Common myeloid progenitor, CD34-positive (primary cell): Measurements from ENCODE around the gene POLR1F.

Experiments used
- CTCF ChIA-PET: fragments of 350-600 bp; sonication (Branson Sonifier 250); formaldehyde crosslinking; loops from one replicate; lab custom pipeline; 2021; ENCODE audit warnings: antibody characterized with exemption; lab: Charles Lee
- POLR2A ChIA-PET: fragments of 350-600 bp; sonication (Branson Sonifier 250); formaldehyde crosslinking; loops from one replicate; lab custom pipeline; 2021; ENCODE audit warnings: antibody characterized with exemption; lab: Charles Lee
- DNase-seq, 3 donors: peaks; one replicate each; pipeline versions ENCODE4 v3.0.0 to v3.0.0-alpha.2; 2013
- H3K27ac ChIP-seq, 2 experiments: 1 replicate in 1 of 2; 2 replicates in 1 of 2; pipeline ENCODE4 v1.7.0; 2013; ENCODE audit warnings: inconsistent platforms in 2 of 2, low read length in 2 of 2, mild to moderate bottlenecking in 2 of 2, low read depth in 1 of 2, moderate library complexity in 1 of 2; ENCODE audit not compliant: severe bottlenecking in 2 of 2, insufficient read depth in 1 of 2, poor library complexity in 1 of 2
- H3K27me3 ChIP-seq, 5 experiments: replicated peaks in 2 of 5; 1 replicate in 3 of 5; 2 replicates in 2 of 5; pipeline versions ENCODE4 v1.6.1 to v1.7.0; 2013; ENCODE audit warnings: low read length in 4 of 5, mild to moderate bottlenecking in 2 of 5, moderate library complexity in 2 of 5, inconsistent platforms in 1 of 5; ENCODE audit not compliant: insufficient read depth in 5 of 5, control insufficient read depth in 4 of 5
- H3K36me3 ChIP-seq, 4 experiments: 1 replicate in 2 of 4; 2 replicates in 2 of 4; pipeline versions ENCODE4 v1.6.1 to v1.7.0; 2013; ENCODE audit warnings: low read length in 3 of 4, control low read depth in 1 of 4, mild to moderate bottlenecking in 1 of 4; ENCODE audit not compliant: control insufficient read depth in 4 of 4, insufficient read depth in 4 of 4
- H3K4me1 ChIP-seq, 4 experiments: 1 replicate in 3 of 4; 2 replicates in 1 of 4; pipeline versions ENCODE4 v1.6.1 to v1.7.1; 2013; ENCODE audit warnings: low read length in 3 of 4, mild to moderate bottlenecking in 3 of 4, control low read depth in 1 of 4, inconsistent platforms in 1 of 4, moderate library complexity in 1 of 4; ENCODE audit not compliant: control insufficient read depth in 4 of 4, insufficient read depth in 4 of 4; ENCODE audit errors: control extremely low read depth in 1 of 4
- H3K4me3 ChIP-seq, 7 experiments: 1 replicate in 4 of 7; 2 replicates in 3 of 7; pipeline versions ENCODE4 v1.5.1 to v1.7.0; 2013; ENCODE audit warnings: mild to moderate bottlenecking in 7 of 7, low read length in 6 of 7, moderate library complexity in 6 of 7, inconsistent platforms in 2 of 7, low read depth in 2 of 7, control low read depth in 1 of 7; ENCODE audit not compliant: insufficient read depth in 4 of 7, control insufficient read depth in 1 of 7; ENCODE audit errors: extremely low read depth in 1 of 7
- H3K9me3 ChIP-seq, 5 experiments: 1 replicate in 4 of 5; 2 replicates in 1 of 5; pipeline versions ENCODE4 v1.6.1 to v1.7.1; 2013; ENCODE audit warnings: low read length in 4 of 5, mild to moderate bottlenecking in 2 of 5, inconsistent platforms in 1 of 5, low read depth in 1 of 5, moderate library complexity in 1 of 5; ENCODE audit not compliant: control insufficient read depth in 4 of 5, insufficient read depth in 2 of 5; ENCODE audit errors: control extremely low read depth in 1 of 5
- WGBS: methylation state at CpG from one replicate; pipeline ENCODE4 v1.1.5; 2013; ENCODE audit not compliant: insufficient coverage; 5-methylcytosine and 5-hydroxymethylcytosine counted together

Gene POLR1F

DNA sequence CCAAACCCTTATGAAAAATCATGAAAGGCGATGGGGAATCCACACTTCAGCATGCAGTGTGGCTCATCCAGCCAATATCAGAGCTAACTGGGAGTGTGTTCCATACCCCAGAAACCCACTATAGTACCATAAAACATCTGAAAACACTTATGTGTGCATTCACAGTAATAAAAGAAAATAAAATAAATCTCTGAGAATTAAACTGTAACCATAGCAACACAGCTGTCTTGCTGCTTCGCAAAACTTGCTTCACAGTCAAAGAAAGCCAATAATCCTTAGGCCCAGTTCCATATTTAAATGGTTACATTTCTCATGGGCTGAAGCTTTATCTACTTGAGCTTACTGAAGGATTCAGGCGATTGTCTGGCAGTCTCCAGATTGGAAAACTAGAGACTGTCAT is 19.9 kb upstream of the POLR1F start:
- H3K27me3 ChIP-seq: no peaks in the 10 kb centered on the region

DNA sequence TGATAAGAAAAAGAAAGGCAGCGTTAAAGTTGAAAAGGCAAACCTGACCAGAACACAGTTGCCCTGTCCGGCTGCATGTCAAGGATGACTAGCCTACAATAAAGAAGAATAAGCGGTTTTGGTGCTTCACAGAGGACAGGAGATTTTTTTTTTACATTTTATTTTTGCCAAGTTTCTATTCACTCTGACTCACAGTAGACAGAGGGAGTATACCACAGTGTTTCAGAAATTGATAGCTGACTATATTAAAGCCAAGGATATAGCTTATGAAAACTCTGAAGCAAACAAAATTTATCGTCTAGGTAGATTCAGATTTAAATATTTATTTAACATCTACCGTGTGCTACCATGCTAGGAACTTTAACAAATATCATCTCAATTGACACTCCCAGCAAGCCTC is 16.9 kb upstream of the POLR1F start:
- POLR2A ChIA-PET: no interaction called here
- CTCF ChIA-PET: no interaction called here
- H3K27ac ChIP-seq: no peak overlapping the region

More for the DNA sequence above, 19.9 kb upstream of the POLR1F start:
- no peak for DNase-seq
- H3K36me3 ChIP-seq: no peaks in the 10 kb centered on the region
- H3K4me3 ChIP-seq: no peak overlapping the region
- ChIA-PET CTCF (interaction anchor here (1.0 to 1.4 kb wide), 3 partner anchors 15 to 25 kb away, joined by 3 to 4 read pairs (median 3); no protein-coding TSS in a partner anchor), POLR2A (interaction anchor here (0.6 kb wide), 1 partner anchor 513 kb away, joined by 4 read pairs; no protein-coding TSS in a partner anchor)
- H3K9me3 ChIP-seq: no peaks in the 10 kb centered on the region
- 100% methylated on average over 2 of the region's 3 CpGs for WGBS
- no peak overlapping the region for H3K27ac ChIP-seq
- no peaks in the 10 kb centered on the region for H3K4me1 ChIP-seq

DNA sequence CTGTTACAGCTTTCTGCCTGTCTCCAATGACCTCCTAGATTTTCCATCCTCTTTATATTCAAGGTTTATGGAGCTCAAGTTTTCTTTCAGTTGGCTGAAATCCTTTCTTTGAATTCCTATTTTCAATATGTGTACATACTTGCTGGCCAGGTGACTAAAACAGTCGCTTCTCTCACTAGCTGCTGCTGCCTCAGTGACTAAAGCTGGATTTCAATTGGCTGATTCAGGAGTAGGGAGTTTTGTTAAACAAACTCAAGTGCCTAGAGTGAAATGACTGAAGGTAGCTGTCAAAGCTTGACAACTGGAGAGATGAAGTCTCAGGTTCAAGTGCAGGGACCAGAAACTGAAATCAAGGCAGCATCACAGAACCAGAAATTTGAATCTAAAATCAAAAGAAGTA is 6.7 kb upstream of the POLR1F start:
- Histone ChIP-seq H3K36me3 (no peaks in the 10 kb centered on the region), H3K4me1 (no peaks in the 10 kb centered on the region), H3K27ac (no peak overlapping the region), H3K9me3 (no peaks in the 10 kb centered on the region), H3K27me3 (no peaks in the 10 kb centered on the region), H3K4me3 (no peak overlapping the region)
- ChIA-PET CTCF (interaction anchor here (0.7 to 3.7 kb wide), 6 partner anchors 31 to 937 kb away, joined by 3 to 20 read pairs (median 7); no protein-coding TSS in a partner anchor), POLR2A (no interaction called here)
- no peak for DNase-seq
- WGBS: 86% methylated on average over 1 of the region's 1 CpG

More for the DNA sequence above, 16.9 kb upstream of the POLR1F start:
- Histone ChIP-seq H3K4me3 (no peak overlapping the region), H3K36me3 (no peaks in the 10 kb centered on the region), H3K9me3 (no peaks in the 10 kb centered on the region), H3K27me3 (no peaks in the 10 kb centered on the region), H3K4me1 (no peaks in the 10 kb centered on the region)
- WGBS: 100% methylated on average over 3 of the region's 5 CpGs
- no peak for DNase-seq

DNA sequence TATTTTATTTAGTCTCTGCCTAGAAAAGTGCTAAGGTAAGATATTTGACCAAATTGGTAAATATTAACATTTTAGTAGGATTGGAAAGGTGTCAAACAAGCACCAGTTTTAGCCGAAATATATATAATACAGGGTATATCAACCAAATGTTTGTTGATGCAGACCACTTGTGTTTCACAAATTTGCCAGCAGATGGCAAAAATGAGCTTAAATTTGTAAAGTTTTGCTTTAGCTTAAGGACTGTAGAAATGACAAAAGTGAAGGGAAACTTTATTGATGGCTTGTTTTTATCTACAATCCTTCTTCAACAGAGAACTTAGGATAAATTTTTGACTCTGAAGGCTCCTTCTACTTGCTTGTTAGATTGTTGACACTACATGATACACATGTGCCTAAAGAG is 4.8 kb upstream of the POLR1F start:
- Histone ChIP-seq H3K27me3 (no peaks in the 10 kb centered on the region), H3K9me3 (no peaks in the 10 kb centered on the region), H3K4me1 (peaks cover 0 to 7% (median 4%) of the 10 kb centered on the region in 4 experiments), H3K27ac (no peak overlapping the region), H3K36me3 (no peaks in the 10 kb centered on the region), H3K4me3 (no peak overlapping the region)
- DNase-seq: peak; percentile 73 to 85 (median 80)
- CTCF ChIA-PET: interaction anchor here (0.7 to 3.7 kb wide), 21 partner anchors 10 to 1359 kb away, joined by 3 to 20 read pairs (median 4); no protein-coding TSS in a partner anchor
- POLR2A ChIA-PET: interaction anchor here (0.5 kb wide), 1 partner anchor 935 kb away, joined by 4 read pairs; no protein-coding TSS in a partner anchor
- no CpG with 5 or more reads among the region's 1 CpG for WGBS

DNA sequence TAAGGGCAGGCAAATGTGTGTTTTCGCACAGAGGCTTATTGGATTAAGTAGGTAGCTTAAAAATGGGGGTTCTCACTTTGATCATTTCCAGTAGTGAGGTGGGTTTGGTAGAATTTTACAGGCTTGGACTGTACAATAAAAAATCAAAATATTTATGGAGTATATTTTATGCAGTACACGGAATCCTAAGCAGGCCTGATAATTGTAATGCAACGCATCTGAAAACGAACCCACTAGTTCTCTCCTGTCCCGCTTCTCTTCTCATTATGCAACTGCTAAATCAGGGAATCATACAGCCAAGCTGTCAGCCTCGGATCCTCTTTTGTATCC is 377 bp upstream of the POLR1F start:
- ChIA-PET POLR2A (interaction anchor here (1.0 kb wide), 1 partner anchor 9 kb away, joined by 3 read pairs; no protein-coding TSS in a partner anchor), CTCF (interaction anchor here (1.0 to 2.3 kb wide), 13 partner anchors 10 to 944 kb away, joined by 3 to 11 read pairs (median 4); no protein-coding TSS in a partner anchor)
- Histone ChIP-seq H3K36me3 (peaks cover under 1 to 3% (median 2%) of the 10 kb centered on the region in 4 experiments), H3K4me3 (peak overlapping the region in 6 of 7 experiments; percentile 93 to 100 (median 96)), H3K9me3 (no peaks in the 10 kb centered on the region), H3K27me3 (no peaks in the 10 kb centered on the region), H3K27ac (peak overlapping the region in 1 of 2 experiments; percentile 93), H3K4me1 (peaks cover 12 to 33% (median 23%) of the 10 kb centered on the region in 4 experiments)
- no peak for DNase-seq
- 73% methylated on average over 6 of the region's 6 CpGs for WGBS

DNA sequence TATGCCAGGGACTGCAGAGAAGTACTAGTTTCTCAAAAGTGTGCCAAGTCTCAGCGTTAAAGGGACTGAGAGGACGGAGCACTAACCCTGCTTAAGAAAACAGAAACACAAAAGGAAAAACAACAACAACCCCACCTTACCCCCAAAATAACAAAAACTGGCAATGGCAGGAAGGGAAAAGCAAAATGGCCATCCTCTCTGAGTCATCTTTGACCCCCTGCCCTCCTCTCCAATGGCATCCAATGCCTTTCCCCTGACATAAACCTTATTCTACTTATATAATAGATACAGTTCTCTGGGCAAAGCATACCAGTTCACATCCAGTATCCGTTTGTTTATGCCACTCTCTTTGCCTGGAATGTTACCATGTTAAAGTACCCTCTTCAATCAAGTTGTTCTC is 1.6 kb downstream of the POLR1F start:
- Histone ChIP-seq H3K4me3 (peak overlapping the region in 6 of 7 experiments; percentile 41 to 100 (median 94)), H3K27ac (peak overlapping the region in 1 of 2 experiments; percentile 86), H3K27me3 (no peaks in the 10 kb centered on the region), H3K36me3 (peaks cover 3 to 18% (median 12%) of the 10 kb centered on the region in 4 experiments), H3K4me1 (peaks cover 12 to 33% (median 23%) of the 10 kb centered on the region in 4 experiments), H3K9me3 (peaks cover 0 to 5% (median 0%) of the 10 kb centered on the region in 5 experiments)
- ChIA-PET CTCF (no interaction called here), POLR2A (no interaction called here)
- WGBS: 90% methylated on average over 3 of the region's 3 CpGs
- no peak for DNase-seq

DNA sequence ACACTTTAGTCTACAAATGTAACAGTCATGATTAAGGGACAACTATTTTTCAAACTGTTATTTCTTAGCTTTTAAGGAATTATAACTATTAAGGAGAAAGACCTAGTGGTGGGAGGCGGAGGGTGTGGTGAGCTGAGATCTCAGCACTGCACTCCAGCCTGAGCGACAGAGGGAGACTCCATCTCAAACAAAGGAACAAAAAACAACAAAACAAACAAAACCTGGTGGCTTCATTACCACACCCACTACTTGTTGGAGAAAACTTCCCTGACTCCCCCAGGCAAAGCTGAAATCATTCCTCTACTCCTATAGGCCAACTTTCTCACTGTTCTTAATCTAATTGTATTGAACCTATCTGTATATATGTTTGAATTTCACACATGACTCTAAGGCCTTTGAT is 3.2 kb downstream of the POLR1F start:
- Histone ChIP-seq H3K27ac (peak overlapping the region in 1 of 2 experiments; percentile 10), H3K4me1 (peaks cover 12 to 33% (median 23%) of the 10 kb centered on the region in 4 experiments), H3K27me3 (no peaks in the 10 kb centered on the region), H3K4me3 (peak overlapping the region in 1 of 7 experiments; percentile 93), H3K36me3 (peaks cover 3 to 32% (median 18%) of the 10 kb centered on the region in 4 experiments), H3K9me3 (peaks cover 0 to 5% (median 0%) of the 10 kb centered on the region in 5 experiments)
- CTCF ChIA-PET: no interaction called here
- DNase-seq: no peak
- POLR2A ChIA-PET: no interaction called here
- WGBS: 90% methylated on average over 2 of the region's 2 CpGs
